OCI-LY1 (cell line): ENCODE measurements around the gene VLDLR.

Source experiments
- H2AFZ ChIP-seq: fragments of 200-600 bp; sonication (generic), shearing (Covaris generic); 2 replicates; pipeline ENCODE4 v1.6.0; 2014; ENCODE audit warnings: antibody characterized with exemption, mild to moderate bottlenecking, low read length
- H3F3A ChIP-seq: fragments of 200-600 bp; sonication (generic), shearing (Covaris generic); 2 replicates; pipeline ENCODE4 v1.6.0; 2014; ENCODE audit warnings: mild to moderate bottlenecking, antibody characterized with exemption, low read length, moderate library complexity; ENCODE audit not compliant: insufficient read depth
- H3K27ac ChIP-seq: fragments of 200-600 bp; sonication (generic); 2 replicates; pipeline ENCODE4 v1.5.1; 2014; ENCODE audit warnings: low read length, mixed run types, mild to moderate bottlenecking, low read depth; ENCODE audit not compliant: poor library complexity, severe bottlenecking
- H3K27me3 ChIP-seq: fragments of 200-600 bp; sonication (generic); 2 replicates; pipeline ENCODE4 v1.6.0; 2014; ENCODE audit warnings: antibody characterized with exemption, mild to moderate bottlenecking, low read length, moderate library complexity; ENCODE audit not compliant: insufficient read depth
- H3K36me3 ChIP-seq: fragments of 200-600 bp; sonication (generic); 2 replicates; pipeline ENCODE4 v1.6.1; 2014; ENCODE audit warnings: mild to moderate bottlenecking, antibody characterized with exemption, low read length, moderate library complexity, mixed read lengths; ENCODE audit not compliant: insufficient read depth
- H3K4me1 ChIP-seq: fragments of 200-600 bp; sonication (generic); 2 replicates; pipeline ENCODE4 v1.5.1; 2014; ENCODE audit warnings: mild to moderate bottlenecking, low read length, moderate library complexity; ENCODE audit not compliant: insufficient read depth, severe bottlenecking
- H3K4me2 ChIP-seq: fragments of 200-600 bp; sonication (generic), shearing (Covaris generic); 2 replicates; pipeline ENCODE4 v1.6.1; 2014; ENCODE audit warnings: low read length
- H3K4me3 ChIP-seq: fragments of 200-600 bp; sonication (generic); 2 replicates; pipeline ENCODE4 v1.5.1; 2014; ENCODE audit warnings: low read length, low read depth, mild to moderate bottlenecking, mixed read lengths; ENCODE audit not compliant: poor library complexity, severe bottlenecking
- H3K79me2 ChIP-seq: fragments of 200-600 bp; shearing (Covaris generic); 2 replicates; pipeline ENCODE4 v1.6.1; 2016; ENCODE audit warnings: mixed run types, low read length, mixed read lengths; ENCODE audit not compliant: insufficient read depth
- H3K9ac ChIP-seq: fragments of 200-600 bp; sonication (generic), shearing (Covaris generic); 2 replicates; pipeline ENCODE4 v1.6.1; 2014; ENCODE audit warnings: mild to moderate bottlenecking, low read length, mixed read lengths
- H3K9me2 ChIP-seq: fragments of 200-600 bp; sonication (generic), shearing (Covaris generic); 2 replicates; pipeline ENCODE4 v1.6.1; 2014; ENCODE audit warnings: low read depth, mild to moderate bottlenecking, low read length, mixed read lengths
- H3K9me3 ChIP-seq: fragments of 200-600 bp; shearing (Covaris generic); 2 replicates; pipeline ENCODE4 v1.6.1; 2014; ENCODE audit warnings: low read length, mixed read lengths
- H4K20me1 ChIP-seq: fragments of 200-600 bp; sonication (generic), shearing (Covaris generic); 2 replicates; pipeline ENCODE4 v1.6.0; 2016; ENCODE audit warnings: mild to moderate bottlenecking, low read length; ENCODE audit not compliant: insufficient read depth
- EZH2 ChIP-seq: fragments of 200-600 bp; sonication (generic), shearing (Covaris generic); IDR thresholded peaks from 2 replicates; pipeline ENCODE4 v1.8.0; 2017; ENCODE audit warnings: borderline replicate concordance, mixed run types, mild to moderate bottlenecking, antibody characterized with exemption, low read length, moderate library complexity, mixed read lengths
- TF ChIP-seq, protein P1 (sequence below): fragments of 200-600 bp; sonication (generic), shearing (Covaris generic); IDR thresholded peaks from 2 replicates; pipeline ENCODE4 v1.5.1; 2017; ENCODE audit warnings: mild to moderate bottlenecking, antibody characterized with exemption, low read length, moderate library complexity, mixed read lengths

VLDLR gene

DNA sequence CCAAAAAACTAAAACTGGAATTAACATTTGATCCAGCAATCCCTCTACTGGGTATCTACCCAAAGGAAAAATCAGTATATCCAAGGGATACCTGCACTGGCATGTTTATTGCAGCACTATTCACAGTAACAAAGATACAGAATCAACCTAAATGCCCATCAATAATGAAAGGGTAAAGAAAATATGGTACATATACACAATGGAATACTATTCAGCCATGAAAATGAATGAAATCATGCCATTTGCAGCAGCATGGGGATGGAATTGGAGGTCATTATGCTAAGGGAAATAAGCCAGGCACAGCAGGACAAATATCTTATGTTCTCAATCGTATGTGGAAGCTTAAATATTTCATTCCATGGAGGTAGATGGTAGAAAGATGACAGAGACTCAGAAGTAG is 9.7 kb downstream of the VLDLR start:
- Histone ChIP-seq H3K27me3 (no peaks in the 10 kb centered on the region), H3K4me3 (no peak overlapping the region), H4K20me1 (no peaks in the 10 kb centered on the region), H3K4me2 (no peak overlapping the region), H3K36me3 (no peaks in the 10 kb centered on the region), H3K27ac (no peak overlapping the region), H3K9me3 (no peaks in the 10 kb centered on the region), H2AFZ (no peak overlapping the region), H3K79me2 (no peaks in the 10 kb centered on the region), H3K9me2 (no peaks in the 10 kb centered on the region), H3F3A (no peaks in the 10 kb centered on the region), H3K9ac (no peak overlapping the region), H3K4me1 (no peaks in the 10 kb centered on the region)
- TF ChIP-seq, protein P1, sequence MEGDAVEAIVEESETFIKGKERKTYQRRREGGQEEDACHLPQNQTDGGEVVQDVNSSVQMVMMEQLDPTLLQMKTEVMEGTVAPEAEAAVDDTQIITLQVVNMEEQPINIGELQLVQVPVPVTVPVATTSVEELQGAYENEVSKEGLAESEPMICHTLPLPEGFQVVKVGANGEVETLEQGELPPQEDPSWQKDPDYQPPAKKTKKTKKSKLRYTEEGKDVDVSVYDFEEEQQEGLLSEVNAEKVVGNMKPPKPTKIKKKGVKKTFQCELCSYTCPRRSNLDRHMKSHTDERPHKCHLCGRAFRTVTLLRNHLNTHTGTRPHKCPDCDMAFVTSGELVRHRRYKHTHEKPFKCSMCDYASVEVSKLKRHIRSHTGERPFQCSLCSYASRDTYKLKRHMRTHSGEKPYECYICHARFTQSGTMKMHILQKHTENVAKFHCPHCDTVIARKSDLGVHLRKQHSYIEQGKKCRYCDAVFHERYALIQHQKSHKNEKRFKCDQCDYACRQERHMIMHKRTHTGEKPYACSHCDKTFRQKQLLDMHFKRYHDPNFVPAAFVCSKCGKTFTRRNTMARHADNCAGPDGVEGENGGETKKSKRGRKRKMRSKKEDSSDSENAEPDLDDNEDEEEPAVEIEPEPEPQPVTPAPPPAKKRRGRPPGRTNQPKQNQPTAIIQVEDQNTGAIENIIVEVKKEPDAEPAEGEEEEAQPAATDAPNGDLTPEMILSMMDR: no peak
- TF ChIP-seq EZH2: no peak

DNA sequence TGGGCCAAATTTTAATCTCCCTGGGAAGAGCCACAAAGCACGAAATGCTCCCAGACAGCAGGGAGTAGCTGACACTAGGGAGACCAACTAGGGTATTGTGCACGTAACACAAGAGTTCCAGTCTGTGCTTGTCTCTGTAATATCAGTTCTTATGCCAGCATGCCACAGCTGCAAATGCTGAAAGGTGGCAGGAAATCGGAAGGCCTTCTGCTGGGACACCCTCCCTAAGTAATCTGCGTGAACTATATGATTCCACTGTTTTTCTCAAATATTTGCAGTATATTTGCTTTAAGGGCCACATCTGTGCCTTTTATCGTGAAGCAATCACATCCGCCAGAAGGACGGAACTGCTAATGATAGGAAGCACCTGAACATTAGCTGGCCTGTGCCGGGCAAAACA is 12.6 kb downstream of the VLDLR start:
- TF ChIP-seq, protein P1: no peak
- TF ChIP-seq EZH2: no peak
- Histone ChIP-seq H3K4me3 (no peak overlapping the region), H4K20me1 (no peaks in the 10 kb centered on the region), H3K27me3 (no peaks in the 10 kb centered on the region), H3K4me2 (no peak overlapping the region), H3K9ac (no peak overlapping the region), H2AFZ (no peak overlapping the region), H3K4me1 (no peaks in the 10 kb centered on the region), H3F3A (no peaks in the 10 kb centered on the region), H3K36me3 (no peaks in the 10 kb centered on the region), H3K9me3 (no peaks in the 10 kb centered on the region), H3K9me2 (no peaks in the 10 kb centered on the region), H3K79me2 (no peaks in the 10 kb centered on the region), H3K27ac (no peak overlapping the region)

DNA sequence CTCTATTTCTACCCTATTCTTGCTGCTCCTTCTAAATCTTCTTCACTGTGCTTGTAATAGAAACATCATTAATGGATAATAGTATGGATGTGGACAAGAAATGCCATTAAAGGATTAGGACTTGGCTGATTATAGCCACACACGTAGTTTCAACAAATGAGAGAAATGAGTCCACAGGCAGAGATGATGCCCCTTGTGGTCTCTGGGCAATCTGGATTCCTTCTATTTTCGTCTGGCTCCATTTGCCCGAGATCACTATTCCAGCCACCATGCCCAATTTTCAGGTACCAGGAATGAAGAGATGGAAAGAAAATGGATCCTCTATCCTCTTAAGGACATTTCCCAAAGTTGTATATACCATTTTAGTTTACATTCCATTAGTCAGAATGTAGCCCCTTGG is 13.2 kb downstream of the VLDLR start:
- Histone ChIP-seq H3K4me3 (no peak overlapping the region), H3F3A (no peaks in the 10 kb centered on the region), H3K9me3 (no peaks in the 10 kb centered on the region), H3K9ac (no peak overlapping the region), H3K4me2 (no peak overlapping the region), H2AFZ (no peak overlapping the region), H3K27ac (no peak overlapping the region), H3K36me3 (no peaks in the 10 kb centered on the region), H3K9me2 (no peaks in the 10 kb centered on the region), H3K27me3 (no peaks in the 10 kb centered on the region), H3K4me1 (no peaks in the 10 kb centered on the region), H4K20me1 (no peaks in the 10 kb centered on the region), H3K79me2 (no peaks in the 10 kb centered on the region)
- TF ChIP-seq, protein P1: no peak
- no peak for TF ChIP-seq EZH2
